ENCODE results near the gene DNM1.

Gene DNM1

DNA sequence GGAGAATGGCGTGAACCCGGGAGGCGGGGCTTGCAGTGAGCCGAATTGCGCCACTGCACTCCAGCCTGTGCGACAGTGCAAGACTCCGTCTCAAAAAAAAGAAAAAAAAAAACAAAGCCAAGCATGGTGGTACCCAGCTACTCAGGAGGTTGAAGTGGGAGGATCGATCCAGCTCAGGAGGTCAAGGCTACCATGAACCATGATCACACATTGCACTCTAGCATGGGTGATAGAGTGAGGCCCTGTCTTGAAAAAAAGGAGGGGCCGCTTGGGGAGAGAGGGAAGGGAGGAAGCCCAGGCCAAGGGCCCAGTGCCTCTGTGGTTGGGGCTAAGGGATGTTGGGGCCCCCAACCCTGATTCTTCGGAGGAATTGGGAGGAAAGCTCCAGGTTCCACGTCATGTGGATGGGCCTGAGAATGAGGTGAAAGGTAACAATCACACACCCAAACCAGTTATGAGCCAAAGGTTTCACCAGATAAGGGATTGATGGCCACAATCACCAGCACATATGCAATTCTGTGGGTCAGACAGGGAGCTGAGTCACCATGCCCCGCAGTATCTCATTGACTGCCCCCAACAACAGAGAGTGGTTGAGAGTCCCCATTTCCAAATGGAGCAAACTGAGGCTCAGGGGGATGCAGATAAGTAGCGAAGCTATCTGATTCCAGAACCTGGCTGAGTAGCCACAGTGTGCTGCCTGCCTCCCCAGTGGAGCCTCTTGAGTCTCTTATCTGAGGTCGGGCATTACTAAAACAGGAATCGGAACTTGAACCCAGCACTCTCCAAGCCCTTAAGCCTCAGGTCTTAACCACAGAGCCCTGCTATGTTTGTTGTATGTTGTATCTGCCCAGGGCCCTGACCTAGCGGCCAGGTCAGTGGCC, 93.4 kb downstream of the DNM1 start:
- TF ChIP-seq GATA2 (IDR thresholded peaks at IDR 0.05; ENCODE audit: low read depth, low read length) (no peak), GATA3 (IDR thresholded peaks at IDR 0.05; ENCODE audit: low read depth, low read length) (no peak)

DNA sequence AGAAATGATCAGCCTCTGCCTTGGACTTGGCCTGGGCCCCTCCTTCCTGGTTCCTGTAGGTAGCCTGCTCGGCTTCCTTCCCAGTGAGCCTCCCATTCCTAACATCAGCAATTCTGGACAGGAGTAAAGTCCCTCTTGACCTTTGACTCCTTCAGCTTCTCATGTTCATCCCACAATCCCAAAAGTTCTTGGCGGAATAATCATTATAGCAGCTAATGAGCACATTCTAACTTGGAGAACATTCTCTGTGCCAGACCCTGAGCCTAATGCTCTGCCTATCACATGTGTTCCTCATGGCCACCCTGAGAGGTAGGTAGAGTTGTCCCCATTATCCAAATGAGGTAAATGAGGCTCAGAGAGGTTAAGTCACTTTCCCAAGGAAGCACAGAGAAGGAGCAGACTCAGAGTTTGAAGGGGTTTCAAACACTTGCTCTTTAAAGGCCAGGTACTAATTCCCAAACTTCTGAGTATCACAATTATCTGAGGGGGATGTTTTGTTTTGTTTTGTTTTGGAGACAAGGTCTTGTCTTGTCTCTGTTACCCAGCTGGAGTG, 94.1 kb downstream of the DNM1 start:
- no peak for TF ChIP-seq GATA3 (IDR thresholded peaks at IDR 0.05; ENCODE audit: low read depth, low read length)
- no peak for TF ChIP-seq GATA2 (IDR thresholded peaks at IDR 0.05; ENCODE audit: low read depth, low read length)

DNA sequence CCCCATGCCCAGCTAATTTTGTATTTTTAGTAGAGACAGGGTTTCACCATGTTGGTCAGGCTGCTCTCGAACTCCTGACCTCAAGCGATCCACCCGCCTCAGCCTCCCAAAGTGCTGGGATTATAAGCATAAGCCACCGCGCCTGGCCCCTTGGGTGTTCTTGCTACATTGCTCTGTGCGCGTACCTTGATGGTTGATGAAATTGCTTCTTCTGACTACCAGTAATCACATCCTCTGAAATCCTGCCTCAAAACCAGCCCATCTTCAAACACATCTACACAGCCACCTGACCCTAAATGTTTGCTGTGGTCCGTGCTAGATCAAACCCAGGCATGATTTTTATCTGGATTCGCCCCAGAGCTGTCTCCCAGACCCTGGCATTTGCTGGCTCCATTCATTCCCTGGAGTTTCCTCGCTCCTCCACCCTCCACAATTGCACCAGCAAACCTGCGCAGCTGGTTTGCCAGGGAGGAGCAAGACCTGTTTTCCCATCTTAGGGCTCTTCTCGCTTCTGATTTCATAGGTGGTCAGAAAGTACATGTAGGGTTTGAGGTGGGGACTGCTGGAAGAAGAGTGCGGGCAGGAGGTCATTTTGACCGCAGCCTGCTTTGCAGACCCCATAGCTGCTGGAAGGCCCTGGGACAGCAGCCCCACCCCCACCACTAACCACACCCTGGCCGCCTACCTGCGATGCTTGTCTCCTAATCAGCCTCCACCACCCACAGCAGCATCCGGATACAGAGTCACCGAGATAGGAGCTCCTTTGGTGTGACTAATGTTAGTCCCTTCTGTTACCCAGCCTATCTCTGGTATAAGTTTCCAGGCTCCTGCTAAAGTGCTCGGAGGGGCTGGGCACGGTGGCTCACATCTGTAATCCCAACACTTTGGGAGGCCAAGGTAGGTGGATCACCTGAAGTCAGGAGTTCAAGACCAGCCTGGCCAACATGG, 95.6 kb downstream of the DNM1 start:
- TF ChIP-seq GATA2 (IDR thresholded peaks at IDR 0.05; ENCODE audit: low read depth, low read length) (peak; percentile 87), GATA3 (IDR thresholded peaks at IDR 0.05; ENCODE audit: low read depth, low read length) (no peak)

DNA sequence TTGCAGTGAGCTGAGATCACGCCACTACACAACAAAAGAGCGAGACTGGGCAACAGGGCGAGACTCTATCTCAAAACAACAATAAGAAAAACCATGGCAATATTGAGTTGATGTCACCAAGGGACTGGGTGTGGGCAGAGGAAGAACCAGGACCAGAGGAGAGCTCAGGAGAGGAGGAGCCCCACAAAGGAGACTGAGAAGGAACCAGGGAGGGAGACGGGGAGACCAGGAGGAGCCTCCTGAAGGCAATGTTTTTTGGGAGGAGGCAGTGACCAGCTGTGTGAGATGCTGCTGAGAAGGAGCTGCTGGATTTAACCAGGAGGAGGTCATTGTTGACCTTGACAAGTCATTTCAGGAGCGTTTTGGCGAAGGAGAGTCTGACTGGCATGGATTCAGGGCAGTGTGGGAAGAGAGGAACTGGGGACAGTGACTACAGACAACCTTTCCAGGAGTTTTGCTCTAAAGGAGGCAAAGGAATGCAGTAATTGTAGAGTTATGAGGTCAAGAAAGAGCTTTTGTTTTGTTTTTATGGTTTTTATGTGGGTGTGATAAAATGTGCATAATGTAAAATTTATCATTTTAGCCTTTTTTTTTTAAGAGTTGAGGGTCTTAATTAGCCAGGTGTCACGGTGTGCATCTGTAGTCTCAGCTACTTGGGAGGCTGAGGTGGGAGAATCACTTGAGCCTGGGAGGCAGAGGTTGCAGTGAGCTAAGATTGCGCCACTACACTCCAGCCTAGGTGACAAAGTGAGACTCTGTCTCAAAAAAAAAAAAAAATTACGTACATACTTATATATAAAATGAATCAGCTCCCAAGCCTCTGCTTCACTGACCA, 101.2 kb downstream of the DNM1 start:
- TF ChIP-seq GATA3 (IDR thresholded peaks at IDR 0.05; ENCODE audit: low read depth, low read length) (no peak), GATA2 (IDR thresholded peaks at IDR 0.05; ENCODE audit: low read depth, low read length) (no peak)
